HepG2 (cell line): ENCODE measurements around the gene RAB18. TPM values are rescaled to one million over a fixed set of nuclear protein-coding genes. Genes with fewer than 3 reads are reported as not detected.

Experiments
- ELF4 ChIP-seq: sonication (generic); formaldehyde crosslinking; IDR thresholded peaks from 2 replicates; pipeline ENCODE4 v1.5.0; 2020; ENCODE audit warnings: missing genetic modification reagents, mild to moderate bottlenecking, moderate library complexity, borderline replicate concordance
- MEIS2 ChIP-seq: sonication (generic); formaldehyde crosslinking; IDR thresholded peaks from 2 replicates; pipeline ENCODE4 v1.9.0; 2021; ENCODE audit warnings: mild to moderate bottlenecking, missing genetic modification reagents
- PHF8 ChIP-seq: sonication (generic); formaldehyde crosslinking; IDR thresholded peaks from 2 replicates; pipeline ENCODE4 v1.5.0; 2020; ENCODE audit warnings: missing genetic modification reagents
- SMAD1 ChIP-seq: sonication (generic); formaldehyde crosslinking; IDR thresholded peaks from 2 replicates; pipeline ENCODE4 v1.4.0; 2020; ENCODE audit warnings: missing genetic modification reagents, low read depth, mild to moderate bottlenecking, borderline replicate concordance
- TBX2 ChIP-seq: sonication (generic); formaldehyde crosslinking; IDR thresholded peaks from 2 replicates; pipeline ENCODE4 v1.5.0; 2020; ENCODE audit warnings: missing genetic modification reagents, mild to moderate bottlenecking, borderline replicate concordance
- TRIM24 ChIP-seq: sonication (generic); formaldehyde crosslinking; IDR thresholded peaks from 2 replicates; pipeline ENCODE4 v1.8.0; 2022; ENCODE audit warnings: mild to moderate bottlenecking, missing genetic modification reagents
- ZBTB44 ChIP-seq: sonication (generic); formaldehyde crosslinking; IDR thresholded peaks from 2 replicates; pipeline ENCODE4 v1.4.0; 2020; ENCODE audit warnings: missing genetic modification reagents
- ZMYM3 ChIP-seq: sonication (generic); formaldehyde crosslinking; IDR thresholded peaks from 2 replicates; pipeline ENCODE4 v1.5.1; 2020; ENCODE audit warnings: mild to moderate bottlenecking, missing genetic modification reagents
- ZNF17 ChIP-seq: sonication (generic); formaldehyde crosslinking; IDR thresholded peaks from 2 replicates; pipeline ENCODE4 v1.5.0; 2020; ENCODE audit warnings: mild to moderate bottlenecking, missing genetic modification reagents
- ZNF30 ChIP-seq: sonication (generic); formaldehyde crosslinking; IDR thresholded peaks from 2 replicates; pipeline ENCODE4 v1.5.0; 2020; ENCODE audit warnings: mild to moderate bottlenecking, missing genetic modification reagents
- ZNF33A ChIP-seq: sonication (generic); formaldehyde crosslinking; IDR thresholded peaks from 2 replicates; pipeline ENCODE4 v1.5.1; 2020; ENCODE audit warnings: missing genetic modification reagents, mild to moderate bottlenecking, moderate library complexity, borderline replicate concordance
- ZNF430 ChIP-seq: sonication (generic); formaldehyde crosslinking; IDR thresholded peaks from 2 replicates; pipeline ENCODE4 v1.9.0; 2021; ENCODE audit warnings: mild to moderate bottlenecking, missing genetic modification reagents
- ZNF501 ChIP-seq: sonication (generic); formaldehyde crosslinking; IDR thresholded peaks from 2 replicates; pipeline ENCODE4 v1.5.1; 2020; ENCODE audit warnings: mild to moderate bottlenecking, moderate library complexity, missing genetic modification reagents
- ZNF644 ChIP-seq: IDR thresholded peaks from 2 replicates; pipeline ENCODE4 v1.6.1; 2016; ENCODE audit warnings: low read depth
- ZNF709 ChIP-seq: sonication (generic); formaldehyde crosslinking; IDR thresholded peaks from 2 replicates; pipeline ENCODE4 v1.5.0; 2020; ENCODE audit warnings: mild to moderate bottlenecking, missing genetic modification reagents
- ZSCAN29 ChIP-seq: sonication (generic); formaldehyde crosslinking; conservative IDR thresholded peaks from 2 replicates; pipeline ENCODE4 v1.4.0; 2020; ENCODE audit warnings: mild to moderate bottlenecking, missing genetic modification reagents
- polyA plus RNA-seq, 8 experiments: library from polyadenylated mRNA; depleted of rRNA in 3 of 8; stranded (reverse) in 7 of 8; unstranded in 1 of 8; fragments of >200 nt; fragmentation: Illumina TruSeq in 4 of 8; extraction: Trizol in 4 of 8; gene quantifications; 2 replicates each; pipeline versions ENCODE4 v1.2.1 to v1.2.3, GENCODE V29; 2011 to 2016; ENCODE audit warnings: low read depth in 4 of 8, missing spikeins in 1 of 8, mixed read lengths in 1 of 8; ENCODE audit not compliant: insufficient read depth in 1 of 8
- total RNA-seq, 5 experiments: library from RNA; depleted of rRNA; stranded (reverse); fragments of >200 nt; fragmentation: Illumina TruSeq; extraction: Trizol; gene quantifications; 2 replicates each; pipeline ENCODE4 v1.2.3, GENCODE V29; 2016; ENCODE audit warnings: low read depth in 1 of 5
- TF ChIP-seq, protein P1 (sequence below): sonication (generic); formaldehyde crosslinking; IDR thresholded peaks from 2 replicates; pipeline ENCODE4 v1.5.0; 2020; ENCODE audit warnings: missing genetic modification reagents
- TF ChIP-seq, protein P2 (sequence below): sonication (generic); formaldehyde crosslinking; IDR thresholded peaks from 2 replicates; pipeline ENCODE4 v1.9.0; 2022; ENCODE audit warnings: missing genetic modification reagents, mild to moderate bottlenecking, borderline replicate concordance
- TF ChIP-seq, protein P3 (sequence below): IDR thresholded peaks from 2 replicates; pipeline ENCODE4 v1.6.1; 2016; ENCODE audit warnings: mild to moderate bottlenecking
- TF ChIP-seq, protein P4 (sequence below): sonication (generic); formaldehyde crosslinking; IDR thresholded peaks from 2 replicates; pipeline ENCODE4 v1.5.0; 2020; ENCODE audit warnings: missing genetic modification reagents, mild to moderate bottlenecking, borderline replicate concordance
- TF ChIP-seq, protein P5 (sequence below): sonication (generic); formaldehyde crosslinking; conservative IDR thresholded peaks from 2 replicates; pipeline ENCODE4 v1.8.0; 2022; ENCODE audit warnings: mild to moderate bottlenecking, moderate library complexity, missing genetic modification reagents

Gene RAB18
- total and polyA plus RNA-seq, 2 of the 13 experiments (the other 11 are each of a cell fraction or from before 2014, with no cell fraction given): 22.3 to 69.1 TPM

GRCh38 chr10:27504007-27504807 lies at the start of gene RAB18 (continued):
- 0 out of 2 replicates have a peak, but pooled peaks have one; percentile 73 for TF ChIP-seq ZNF33A (CRISPR knock-in tag)
- TF ChIP-seq, protein P1, sequence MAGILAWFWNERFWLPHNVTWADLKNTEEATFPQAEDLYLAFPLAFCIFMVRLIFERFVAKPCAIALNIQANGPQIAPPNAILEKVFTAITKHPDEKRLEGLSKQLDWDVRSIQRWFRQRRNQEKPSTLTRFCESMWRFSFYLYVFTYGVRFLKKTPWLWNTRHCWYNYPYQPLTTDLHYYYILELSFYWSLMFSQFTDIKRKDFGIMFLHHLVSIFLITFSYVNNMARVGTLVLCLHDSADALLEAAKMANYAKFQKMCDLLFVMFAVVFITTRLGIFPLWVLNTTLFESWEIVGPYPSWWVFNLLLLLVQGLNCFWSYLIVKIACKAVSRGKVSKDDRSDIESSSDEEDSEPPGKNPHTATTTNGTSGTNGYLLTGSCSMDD (CRISPR knock-in tag): no peak
- no peak for TF ChIP-seq SMAD1 (CRISPR knock-in tag)
- peak; percentile 75; the same call in 1 of the 2 replicates for TF ChIP-seq ZSCAN29 (CRISPR knock-in tag)
- peak; percentile 89 for TF ChIP-seq ZNF430 (CRISPR knock-in tag)
- peak; percentile 92 for TF ChIP-seq ZNF501
- TF ChIP-seq ZMYM3 (CRISPR knock-in tag): peak; percentile 25; the same call in 1 of the 2 replicates
- peak; percentile 62; the same call in 1 of the 2 replicates for TF ChIP-seq ELF4 (CRISPR knock-in tag)
- TF ChIP-seq, protein P2, sequence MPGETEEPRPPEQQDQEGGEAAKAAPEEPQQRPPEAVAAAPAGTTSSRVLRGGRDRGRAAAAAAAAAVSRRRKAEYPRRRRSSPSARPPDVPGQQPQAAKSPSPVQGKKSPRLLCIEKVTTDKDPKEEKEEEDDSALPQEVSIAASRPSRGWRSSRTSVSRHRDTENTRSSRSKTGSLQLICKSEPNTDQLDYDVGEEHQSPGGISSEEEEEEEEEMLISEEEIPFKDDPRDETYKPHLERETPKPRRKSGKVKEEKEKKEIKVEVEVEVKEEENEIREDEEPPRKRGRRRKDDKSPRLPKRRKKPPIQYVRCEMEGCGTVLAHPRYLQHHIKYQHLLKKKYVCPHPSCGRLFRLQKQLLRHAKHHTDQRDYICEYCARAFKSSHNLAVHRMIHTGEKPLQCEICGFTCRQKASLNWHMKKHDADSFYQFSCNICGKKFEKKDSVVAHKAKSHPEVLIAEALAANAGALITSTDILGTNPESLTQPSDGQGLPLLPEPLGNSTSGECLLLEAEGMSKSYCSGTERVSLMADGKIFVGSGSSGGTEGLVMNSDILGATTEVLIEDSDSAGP (CRISPR knock-in tag): peak; percentile 93
- TF ChIP-seq PHF8 (CRISPR knock-in tag): peak; percentile 96
- TF ChIP-seq, protein P3, sequence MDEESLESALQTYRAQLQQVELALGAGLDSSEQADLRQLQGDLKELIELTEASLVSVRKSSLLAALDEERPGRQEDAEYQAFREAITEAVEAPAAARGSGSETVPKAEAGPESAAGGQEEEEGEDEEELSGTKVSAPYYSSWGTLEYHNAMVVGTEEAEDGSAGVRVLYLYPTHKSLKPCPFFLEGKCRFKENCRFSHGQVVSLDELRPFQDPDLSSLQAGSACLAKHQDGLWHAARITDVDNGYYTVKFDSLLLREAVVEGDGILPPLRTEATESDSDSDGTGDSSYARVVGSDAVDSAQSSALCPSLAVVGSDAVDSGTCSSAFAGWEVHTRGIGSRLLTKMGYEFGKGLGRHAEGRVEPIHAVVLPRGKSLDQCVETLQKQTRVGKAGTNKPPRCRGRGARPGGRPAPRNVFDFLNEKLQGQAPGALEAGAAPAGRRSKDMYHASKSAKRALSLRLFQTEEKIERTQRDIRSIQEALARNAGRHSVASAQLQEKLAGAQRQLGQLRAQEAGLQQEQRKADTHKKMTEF (CRISPR knock-in tag): peak; percentile 91
- TF ChIP-seq TBX2 (CRISPR knock-in tag): peak; percentile 87
- peak; percentile 47 for TF ChIP-seq MEIS2 (CRISPR knock-in tag)
- TF ChIP-seq ZNF709 (CRISPR knock-in tag): peak; percentile 83
- TF ChIP-seq, protein P4, sequence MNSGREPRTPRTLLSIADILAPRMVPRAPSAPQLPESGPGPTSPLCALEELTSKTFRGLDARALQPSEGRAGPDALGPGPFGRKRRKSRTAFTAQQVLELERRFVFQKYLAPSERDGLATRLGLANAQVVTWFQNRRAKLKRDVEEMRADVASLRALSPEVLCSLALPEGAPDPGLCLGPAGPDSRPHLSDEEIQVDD (CRISPR knock-in tag): 0 out of 2 replicates have a peak, but pooled peaks have one; percentile 17
- TF ChIP-seq ZNF644 (CRISPR knock-in tag): 0 out of 2 replicates have a peak, but pooled peaks have one; percentile 55
- TF ChIP-seq TRIM24 (CRISPR knock-in tag): no peak
- no peak for TF ChIP-seq ZNF30 (CRISPR knock-in tag)
- no peak; the same call in 1 of the 2 replicates for TF ChIP-seq ZBTB44
- TF ChIP-seq, protein P5, sequence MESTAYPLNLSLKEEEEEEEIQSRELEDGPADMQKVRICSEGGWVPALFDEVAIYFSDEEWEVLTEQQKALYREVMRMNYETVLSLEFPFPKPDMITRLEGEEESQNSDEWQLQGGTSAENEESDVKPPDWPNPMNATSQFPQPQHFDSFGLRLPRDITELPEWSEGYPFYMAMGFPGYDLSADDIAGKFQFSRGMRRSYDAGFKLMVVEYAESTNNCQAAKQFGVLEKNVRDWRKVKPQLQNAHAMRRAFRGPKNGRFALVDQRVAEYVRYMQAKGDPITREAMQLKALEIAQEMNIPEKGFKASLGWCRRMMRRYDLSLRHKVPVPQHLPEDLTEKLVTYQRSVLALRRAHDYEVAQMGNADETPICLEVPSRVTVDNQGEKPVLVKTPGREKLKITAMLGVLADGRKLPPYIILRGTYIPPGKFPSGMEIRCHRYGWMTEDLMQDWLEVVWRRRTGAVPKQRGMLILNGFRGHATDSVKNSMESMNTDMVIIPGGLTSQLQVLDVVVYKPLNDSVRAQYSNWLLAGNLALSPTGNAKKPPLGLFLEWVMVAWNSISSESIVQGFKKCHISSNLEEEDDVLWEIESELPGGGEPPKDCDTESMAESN (CRISPR knock-in tag): no peak; the same call in 1 of the 2 replicates
- 0 out of 2 replicates have a peak, but pooled peaks have one; percentile 42 for TF ChIP-seq ZNF17
